Measurements from ENCODE around the gene ZSWIM8. TPM values are rescaled to one million over a fixed set of nuclear protein-coding genes. Genes with fewer than 3 reads are reported as not detected.

ZSWIM8 gene
- total RNA-seq, 2 donors from 2014 or later: 121 to 148 TPM

DNA sequence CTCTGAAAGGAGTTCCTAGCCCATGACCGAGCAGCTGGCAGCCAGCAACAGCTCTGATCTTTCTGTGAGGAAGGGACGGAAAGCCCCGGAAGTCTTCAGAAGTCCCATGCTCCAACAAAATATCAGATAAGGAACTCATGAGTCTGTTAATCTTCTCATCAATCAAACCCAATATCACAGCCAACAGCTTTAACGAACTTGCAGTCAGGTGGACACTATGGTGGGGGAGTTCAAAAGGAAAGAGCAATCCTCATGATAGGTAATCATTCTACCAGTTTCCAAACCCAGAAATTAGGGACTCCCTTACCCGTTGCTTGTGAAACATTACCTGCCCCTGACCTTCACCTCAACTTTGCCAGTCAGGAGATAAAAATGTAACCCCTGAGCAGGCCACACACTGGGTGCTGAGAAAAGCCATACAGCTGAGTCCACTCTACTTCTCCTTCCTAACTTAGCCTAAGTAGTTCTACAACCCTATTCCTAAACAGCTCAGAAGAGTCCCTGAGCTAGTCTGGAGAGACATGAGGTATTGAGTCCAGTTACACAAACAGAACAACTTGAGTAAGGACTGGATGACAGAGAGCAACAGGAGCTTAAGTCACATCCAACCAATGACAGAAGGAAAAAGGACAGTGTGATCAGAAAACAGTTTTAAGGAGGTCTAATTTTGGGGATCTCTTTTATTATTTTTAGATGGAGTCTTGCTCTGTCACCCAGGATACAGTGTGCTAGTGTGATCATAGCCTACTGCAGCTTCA is 23.8 kb downstream of the ZSWIM8 start:
- no peak for ATAC-seq
- H3K4me3 Mint-ChIP-seq: peak overlapping the region; percentile 94
- H3K27me3 Mint-ChIP-seq: no peaks in the 10 kb centered on the region
- H3K36me3 Mint-ChIP-seq: peaks cover 33% of the 10 kb centered on the region
- H3K27ac Mint-ChIP-seq: peak overlapping the region; percentile 90 to 96
- DNase-seq (ENCODE audit: low spot score): no peak
- peaks cover 45 to 46% of the 10 kb centered on the region in 2 donors for H3K4me1 Mint-ChIP-seq (ENCODE audit: low read depth in 2 of 2)
- no peaks in the 10 kb centered on the region for H3K9me3 Mint-ChIP-seq

DNA sequence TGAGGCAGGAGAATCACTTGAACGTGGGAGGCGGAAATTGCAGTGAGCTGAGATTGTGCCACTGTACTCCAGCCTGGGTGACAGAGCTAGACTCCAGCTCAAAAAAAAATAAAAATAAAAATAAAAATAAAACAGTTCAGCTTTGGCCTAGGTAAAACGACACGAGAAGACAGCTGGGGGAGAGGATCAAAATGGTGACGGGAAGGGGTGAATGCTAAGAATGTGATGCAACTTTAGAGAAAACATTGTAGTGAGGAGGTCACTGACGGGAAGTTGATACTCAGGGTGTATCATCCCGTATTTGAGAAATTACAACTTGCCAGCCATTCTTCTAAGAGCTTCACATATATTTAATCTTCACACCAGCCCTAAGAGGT is 24.9 kb downstream of the ZSWIM8 start:
- H3K4me1 Mint-ChIP-seq (ENCODE audit: low read depth in 2 of 2): peaks cover 45% of the 10 kb centered on the region in 2 donors
- peaks cover 33% of the 10 kb centered on the region for H3K36me3 Mint-ChIP-seq
- peak overlapping the region; percentile 90 to 96 for H3K27ac Mint-ChIP-seq
- peak overlapping the region; percentile 94 for H3K4me3 Mint-ChIP-seq
- H3K9me3 Mint-ChIP-seq: no peaks in the 10 kb centered on the region
- no peaks in the 10 kb centered on the region for H3K27me3 Mint-ChIP-seq
- ATAC-seq: no peak
- DNase-seq (ENCODE audit: low spot score): no peak

DNA sequence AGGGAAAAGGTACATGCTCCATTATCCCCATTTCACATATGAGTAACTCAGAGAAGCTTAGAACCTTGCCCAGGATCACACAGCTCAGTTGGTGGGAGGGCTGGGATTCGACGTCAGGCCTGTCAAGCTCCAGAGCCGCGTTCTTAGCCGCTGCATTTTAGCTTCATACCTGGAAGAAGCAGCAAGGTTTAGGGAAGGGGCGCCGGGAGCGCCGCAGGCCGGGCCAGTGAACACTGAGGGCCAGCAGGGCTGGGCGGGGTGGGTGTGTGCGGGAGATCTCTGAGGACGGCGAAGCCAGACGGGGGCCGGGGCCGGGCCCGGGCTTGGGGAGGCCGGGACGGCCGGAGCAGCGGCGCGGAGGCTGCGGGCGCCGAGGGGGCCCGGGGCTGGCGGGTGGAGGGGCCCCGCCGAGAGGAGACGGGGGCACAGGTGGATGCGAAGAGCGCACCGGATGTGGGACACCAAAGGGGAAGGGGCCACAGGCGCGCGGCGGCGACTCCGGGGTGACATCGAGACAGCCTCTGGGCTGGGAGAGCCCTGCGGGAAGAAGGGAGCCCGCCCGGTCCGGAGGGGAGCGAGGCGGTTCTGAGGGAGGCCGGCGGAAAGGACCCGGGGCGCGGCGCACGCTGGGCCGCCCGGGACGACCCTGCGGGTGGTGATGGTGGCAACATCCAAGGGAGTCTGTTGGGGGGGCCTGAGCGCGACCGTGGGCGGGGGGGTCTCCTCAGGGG is 25.5 kb downstream of the ZSWIM8 start:
- peaks cover 42 to 44% of the 10 kb centered on the region in 2 donors for H3K4me1 Mint-ChIP-seq (ENCODE audit: low read depth in 2 of 2)

DNA sequence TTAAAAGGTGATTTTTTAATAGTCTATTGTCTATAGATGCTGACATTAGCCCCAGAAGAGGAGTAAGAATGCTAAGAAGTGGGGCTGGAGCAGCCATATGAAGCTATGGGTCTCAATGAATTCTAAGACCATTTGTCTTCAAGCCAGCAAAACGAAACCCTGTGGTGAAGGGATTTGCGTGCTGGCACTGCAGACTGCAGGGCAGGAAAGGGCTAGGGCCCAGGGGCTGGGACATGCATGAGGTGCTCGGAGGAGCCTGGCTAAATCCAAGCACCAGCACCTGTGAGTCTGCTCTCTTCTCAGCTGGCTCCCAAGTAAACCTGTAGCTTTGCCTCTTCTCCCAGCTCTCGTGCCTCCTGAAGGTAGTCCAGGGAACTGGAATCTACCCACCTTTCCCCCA is 27.3 kb downstream of the ZSWIM8 start:
- Mint-ChIP-seq H3K4me3 (peak overlapping the region; percentile 28), H3K27ac (peak overlapping the region; percentile 62 to 70), H3K4me1 (ENCODE audit: low read depth in 2 of 2) (peaks cover 29 to 31% of the 10 kb centered on the region in 2 donors), H3K9me3 (no peaks in the 10 kb centered on the region), H3K27me3 (no peaks in the 10 kb centered on the region), H3K36me3 (peaks cover 16% of the 10 kb centered on the region)
- DNase-seq (ENCODE audit: low spot score): no peak
- ATAC-seq: no peak

More for the DNA sequence above, 25.5 kb downstream of the ZSWIM8 start:
- DNase-seq (ENCODE audit: low spot score) (peak; percentile 73), ATAC-seq (peak; percentile 43 to 46)
- peak overlapping the region; percentile 94 for H3K4me3 Mint-ChIP-seq
- no peaks in the 10 kb centered on the region for H3K27me3 Mint-ChIP-seq
- H3K9me3 Mint-ChIP-seq: no peaks in the 10 kb centered on the region
- peaks cover 29% of the 10 kb centered on the region for H3K36me3 Mint-ChIP-seq
- peak overlapping the region; percentile 90 to 96 for H3K27ac Mint-ChIP-seq

DNA sequence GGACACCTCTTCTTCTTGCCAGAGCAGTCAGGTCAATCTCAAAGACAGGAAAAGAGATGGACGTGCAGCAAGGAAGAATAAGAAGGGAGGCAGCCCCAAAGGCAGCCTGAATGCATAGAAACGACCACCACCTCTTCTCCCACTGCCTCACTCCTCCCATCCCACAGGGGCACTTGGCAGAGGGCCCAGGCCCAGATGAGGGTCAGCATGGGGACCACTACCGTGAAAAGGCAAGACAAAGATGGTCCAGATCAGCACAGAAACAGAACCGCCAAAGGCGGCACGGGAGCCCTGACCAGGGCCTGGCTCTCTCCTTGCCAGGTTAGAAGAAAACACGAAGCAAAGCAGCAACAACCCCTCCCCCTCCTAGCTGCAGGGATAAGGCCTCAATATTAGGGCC is 27.9 kb downstream of the ZSWIM8 start:
- Mint-ChIP-seq H3K27ac (peak overlapping the region; percentile 17 to 62), H3K4me1 (ENCODE audit: low read depth in 2 of 2) (peaks cover 29% of the 10 kb centered on the region in 2 donors), H3K27me3 (no peaks in the 10 kb centered on the region), H3K4me3 (no peak overlapping the region), H3K9me3 (no peaks in the 10 kb centered on the region), H3K36me3 (peaks cover 16% of the 10 kb centered on the region)
- DNase-seq (ENCODE audit: low spot score) (peak; percentile 22), ATAC-seq (no peak)

DNA sequence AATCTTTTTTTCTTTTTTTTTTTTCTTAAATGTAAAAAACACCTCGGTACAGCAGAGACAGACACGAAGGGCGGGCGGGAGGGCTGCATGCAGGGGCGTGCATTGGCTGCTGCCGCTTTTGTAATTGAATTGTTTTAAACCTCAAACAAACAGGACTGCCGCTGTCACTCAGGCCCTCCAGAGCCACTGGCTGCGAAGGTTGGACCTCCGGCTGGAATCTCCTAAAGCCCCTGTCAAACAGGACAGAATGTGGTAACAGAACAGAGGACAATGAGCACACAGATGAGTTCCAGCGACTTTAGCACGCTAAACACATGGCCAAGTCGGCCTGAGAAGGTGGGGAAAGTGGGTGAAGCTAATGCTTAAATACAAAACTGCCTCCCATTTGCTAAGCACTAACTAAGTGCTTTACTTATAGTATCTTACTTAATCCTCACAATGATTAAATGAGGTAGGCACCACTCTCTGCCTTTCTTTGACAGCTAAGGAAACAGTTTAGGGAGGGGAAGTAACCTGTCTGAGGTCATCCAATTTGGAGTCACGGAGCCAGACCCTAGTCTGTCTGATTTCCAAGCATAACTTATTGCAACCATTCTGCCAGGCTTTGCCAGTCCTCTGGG is 29.0 kb downstream of the ZSWIM8 start:
- peaks cover 20 to 23% of the 10 kb centered on the region in 2 donors for H3K4me1 Mint-ChIP-seq (ENCODE audit: low read depth in 2 of 2)
- no peak for DNase-seq (ENCODE audit: low spot score)
- no peak overlapping the region for H3K4me3 Mint-ChIP-seq
- ATAC-seq: no peak
- H3K27me3 Mint-ChIP-seq: no peaks in the 10 kb centered on the region
- no peak overlapping the region for H3K27ac Mint-ChIP-seq
- peaks cover 8% of the 10 kb centered on the region for H3K36me3 Mint-ChIP-seq
- H3K9me3 Mint-ChIP-seq: no peaks in the 10 kb centered on the region

DNA sequence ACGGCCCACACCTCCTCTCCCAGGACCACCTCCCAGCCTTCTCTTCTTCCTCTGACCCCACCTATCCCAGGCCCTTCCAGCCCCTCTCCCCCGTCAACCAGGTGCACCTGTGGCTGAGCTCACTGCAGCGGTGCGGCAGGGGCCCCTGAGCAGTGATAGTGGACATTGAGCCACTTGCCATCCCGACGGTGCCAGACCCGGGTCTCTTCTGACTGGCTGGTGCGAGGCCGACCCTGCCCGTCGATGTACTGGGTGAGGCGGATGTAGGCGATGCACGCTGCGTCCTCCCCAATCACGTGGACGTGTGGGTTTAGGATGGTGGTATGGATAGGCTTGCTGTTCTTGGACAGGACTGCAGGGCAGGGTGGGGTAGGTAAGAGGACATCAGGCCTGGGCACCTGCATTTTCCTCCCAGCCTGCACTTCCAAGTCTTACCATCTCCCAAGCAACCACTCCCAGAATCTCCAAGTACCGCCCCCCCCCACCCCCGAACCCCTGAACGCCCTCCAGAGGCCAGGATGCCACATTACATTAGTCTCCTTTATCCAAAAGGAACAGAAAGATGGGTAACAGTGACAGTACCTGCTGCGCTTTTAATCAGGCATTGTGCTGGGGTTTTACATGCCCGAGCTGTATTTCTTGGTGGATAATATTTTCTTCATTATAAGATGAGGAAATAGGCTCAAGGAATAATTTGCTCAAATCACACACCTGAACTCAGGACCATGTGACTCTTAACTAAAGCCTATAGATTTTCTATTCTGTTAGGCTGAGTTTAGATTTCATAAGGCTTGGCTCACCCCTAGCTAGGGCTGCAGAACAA is 29.7 kb downstream of the ZSWIM8 start:
- Mint-ChIP-seq H3K4me1 (ENCODE audit: low read depth in 2 of 2) (peaks cover 13 to 21% of the 10 kb centered on the region in 2 donors), H3K36me3 (peaks cover 5% of the 10 kb centered on the region), H3K27ac (no peak overlapping the region), H3K9me3 (no peaks in the 10 kb centered on the region), H3K27me3 (no peaks in the 10 kb centered on the region), H3K4me3 (no peak overlapping the region)
- DNase-seq (ENCODE audit: low spot score) (no peak), ATAC-seq (no peak)

DNA sequence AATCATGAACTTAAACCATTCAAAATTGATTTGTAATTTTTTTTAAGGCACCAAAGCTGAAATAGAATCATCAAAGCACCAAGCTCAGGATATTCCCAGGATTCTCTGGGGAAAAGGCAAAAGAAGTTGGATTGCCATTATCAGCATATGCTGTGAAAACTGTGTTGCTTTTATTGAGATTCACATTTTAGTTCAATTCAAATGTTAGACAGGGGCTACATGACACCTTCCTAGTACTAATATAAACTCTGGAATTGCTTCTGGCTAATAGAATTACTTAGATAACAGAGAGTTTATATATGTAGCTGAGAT is 30.3 kb downstream of the ZSWIM8 start:
- Mint-ChIP-seq H3K27me3 (no peaks in the 10 kb centered on the region), H3K4me3 (peak overlapping the region; percentile 48), H3K27ac (peak overlapping the region in 1 of 2 donors; percentile 6), H3K4me1 (ENCODE audit: low read depth in 2 of 2) (peaks cover 8 to 16% of the 10 kb centered on the region in 2 donors), H3K9me3 (no peaks in the 10 kb centered on the region), H3K36me3 (peaks cover under 1% of the 10 kb centered on the region)
- ATAC-seq (no peak), DNase-seq (ENCODE audit: low spot score) (no peak)

DNA sequence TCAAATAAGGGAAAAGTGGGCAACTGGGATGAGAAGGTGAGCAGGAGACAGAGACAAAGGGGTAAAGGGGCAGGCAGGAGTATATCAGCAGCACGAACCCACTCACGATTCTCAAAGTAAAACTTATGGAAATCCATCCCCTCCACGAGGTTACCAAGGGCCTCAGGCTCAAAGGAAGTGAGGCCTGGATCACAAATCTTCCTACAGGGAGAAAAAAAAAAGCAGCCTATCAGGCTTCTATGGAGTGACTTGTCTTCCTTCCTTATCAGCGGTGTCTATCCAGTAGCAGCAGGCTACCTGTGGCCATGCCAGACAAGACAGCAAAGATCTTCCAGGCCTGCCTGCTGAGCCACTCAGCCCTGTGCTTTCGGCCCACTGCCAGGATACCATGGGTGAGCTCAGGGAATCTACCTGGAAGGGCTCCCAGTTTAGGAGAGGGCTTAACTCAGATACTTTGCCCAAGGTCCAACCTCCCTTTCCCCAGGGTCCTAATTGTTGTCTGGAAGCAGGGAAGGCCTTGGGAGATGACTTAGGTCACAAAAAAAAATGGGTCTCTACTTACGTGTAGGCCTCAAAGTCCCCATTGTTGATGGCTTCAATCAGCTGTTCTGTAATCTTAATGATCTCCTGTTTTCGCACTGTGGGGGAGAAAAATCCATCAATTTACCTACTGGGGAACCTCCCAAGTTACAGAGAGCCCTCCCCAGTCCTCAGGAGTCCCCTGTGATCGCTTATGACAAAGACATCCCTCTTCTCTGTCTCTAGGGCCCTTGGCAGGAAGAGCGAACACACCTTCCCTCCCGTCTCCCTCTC is 31.7 kb downstream of the ZSWIM8 start:
- Mint-ChIP-seq H3K9me3 (no peaks in the 10 kb centered on the region), H3K4me1 (ENCODE audit: low read depth in 2 of 2) (peaks cover 7 to 16% of the 10 kb centered on the region in 2 donors), H3K4me3 (no peak overlapping the region), H3K36me3 (no peaks in the 10 kb centered on the region), H3K27ac (no peak overlapping the region), H3K27me3 (no peaks in the 10 kb centered on the region)
- DNase-seq (ENCODE audit: low spot score) (no peak), ATAC-seq (no peak)

DNA sequence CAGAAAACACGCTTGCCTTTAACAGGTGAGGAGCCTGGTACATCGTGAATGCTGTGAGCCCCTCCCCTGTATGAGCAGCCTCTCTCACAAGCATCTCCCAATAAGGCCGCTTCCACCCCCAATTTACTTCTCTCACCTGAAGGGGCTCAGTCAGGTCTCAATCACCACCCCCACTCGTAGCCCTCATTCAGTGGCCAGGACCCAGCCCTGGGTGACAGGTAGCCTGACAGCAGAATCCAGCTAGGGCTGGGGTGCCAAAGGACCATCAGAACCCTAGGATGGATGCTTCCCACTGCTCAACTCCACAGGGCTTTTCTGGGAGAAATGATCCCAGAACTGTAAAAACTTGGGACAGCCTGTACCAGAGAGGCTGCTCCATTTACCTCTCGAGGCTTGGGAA is 32.4 kb downstream of the ZSWIM8 start:
- Mint-ChIP-seq H3K9me3 (no peaks in the 10 kb centered on the region), H3K36me3 (no peaks in the 10 kb centered on the region), H3K4me1 (ENCODE audit: low read depth in 2 of 2) (peaks cover 7 to 13% of the 10 kb centered on the region in 2 donors), H3K27me3 (no peaks in the 10 kb centered on the region), H3K4me3 (no peak overlapping the region), H3K27ac (no peak overlapping the region)
- ATAC-seq (no peak), DNase-seq (ENCODE audit: low spot score) (no peak)

DNA sequence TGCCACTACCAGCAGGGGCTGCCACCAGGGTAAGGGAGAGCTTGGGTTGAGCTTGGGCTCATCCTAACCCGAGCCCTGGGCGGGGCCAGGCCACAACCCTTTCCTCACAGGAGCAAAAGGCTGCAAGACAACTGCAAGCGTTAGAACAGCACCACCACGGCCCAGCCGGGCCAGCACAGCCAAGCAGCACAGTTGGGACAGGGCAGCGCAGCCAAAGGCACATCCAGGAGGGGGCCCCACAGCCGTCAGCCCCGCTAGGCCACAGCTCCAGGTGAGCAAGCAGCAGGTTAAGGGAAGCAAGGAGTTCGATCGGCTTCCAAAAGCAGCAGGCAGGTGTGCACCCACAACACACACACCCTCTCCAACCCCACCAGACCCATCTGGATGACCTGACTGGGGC is 33.0 kb downstream of the ZSWIM8 start:
- DNase-seq (ENCODE audit: low spot score) (no peak), ATAC-seq (peak in 1 of 2 donors; percentile 17)
- H3K4me3 Mint-ChIP-seq: no peak overlapping the region
- peaks cover 7 to 10% of the 10 kb centered on the region in 2 donors for H3K4me1 Mint-ChIP-seq (ENCODE audit: low read depth in 2 of 2)
- H3K27ac Mint-ChIP-seq: no peak overlapping the region
- H3K27me3 Mint-ChIP-seq: no peaks in the 10 kb centered on the region
- H3K36me3 Mint-ChIP-seq: no peaks in the 10 kb centered on the region
- H3K9me3 Mint-ChIP-seq: no peaks in the 10 kb centered on the region

DNA sequence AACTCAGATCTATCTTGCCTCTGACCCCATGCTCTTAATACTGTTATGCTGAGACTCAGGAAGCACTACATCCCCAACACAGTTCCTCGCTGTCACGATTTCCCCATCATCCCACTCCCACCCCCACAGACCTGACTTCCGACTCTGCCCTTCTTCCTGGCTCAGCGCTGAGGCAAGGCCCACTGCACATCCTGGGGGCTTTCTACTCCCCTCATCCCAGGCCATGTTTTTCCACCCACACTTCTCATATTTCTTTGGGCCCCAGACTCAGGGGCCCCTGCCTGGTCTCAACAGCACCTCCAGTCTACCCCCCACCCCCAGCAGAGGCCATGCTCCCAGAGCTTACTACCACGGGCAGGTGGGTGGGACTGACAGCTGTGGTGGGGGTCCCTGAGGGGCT is 33.7 kb downstream of the ZSWIM8 start:
- Mint-ChIP-seq H3K4me3 (no peak overlapping the region), H3K27me3 (no peaks in the 10 kb centered on the region), H3K9me3 (no peaks in the 10 kb centered on the region), H3K4me1 (ENCODE audit: low read depth in 2 of 2) (peaks cover 6 to 7% of the 10 kb centered on the region in 2 donors), H3K27ac (no peak overlapping the region), H3K36me3 (no peaks in the 10 kb centered on the region)
- no peak for ATAC-seq
- DNase-seq (ENCODE audit: low spot score): no peak

All from natural killer cell treated with Interleukin-12 subunit alpha and Interleukin-12 subunit beta and Interleukin-15 and Interleukin-18, amount 100 ng/mL, for 72 hours (primary cell).